NB4 (cell line): Measurements from ENCODE around the gene EMC8.

Source experiments
- DNase-seq: peaks from one replicate; pipeline ENCODE4 v3.0.0; 2010; ENCODE audit warnings: low read depth
- H3K4me3 ChIP-seq: one replicate; pipeline ENCODE4 v1.5.1; 2011; ENCODE audit warnings: mild to moderate bottlenecking, low read depth, low read length, moderate library complexity
- MYC ChIP-seq: IDR thresholded peaks from 2 replicates; pipeline ENCODE4 v1.6.1; 2011; ENCODE audit warnings: low read depth, low read length
- POLR2A ChIP-seq: IDR thresholded peaks from 2 replicates; pipeline ENCODE4 v1.6.1; 2011; ENCODE audit warnings: mild to moderate bottlenecking; ENCODE audit not compliant: insufficient read length; ENCODE audit errors: extremely low read depth
- TF ChIP-seq, protein P1 (sequence below): IDR thresholded peaks from 2 replicates; pipeline ENCODE4 v1.6.1; 2011; ENCODE audit warnings: low read depth, low read length
- TF ChIP-seq, protein P2 (sequence below): IDR thresholded peaks from one replicate; pipeline ENCODE4 v1.5.1; 2012; ENCODE audit warnings: low read depth, low read length

Gene EMC8

DNA sequence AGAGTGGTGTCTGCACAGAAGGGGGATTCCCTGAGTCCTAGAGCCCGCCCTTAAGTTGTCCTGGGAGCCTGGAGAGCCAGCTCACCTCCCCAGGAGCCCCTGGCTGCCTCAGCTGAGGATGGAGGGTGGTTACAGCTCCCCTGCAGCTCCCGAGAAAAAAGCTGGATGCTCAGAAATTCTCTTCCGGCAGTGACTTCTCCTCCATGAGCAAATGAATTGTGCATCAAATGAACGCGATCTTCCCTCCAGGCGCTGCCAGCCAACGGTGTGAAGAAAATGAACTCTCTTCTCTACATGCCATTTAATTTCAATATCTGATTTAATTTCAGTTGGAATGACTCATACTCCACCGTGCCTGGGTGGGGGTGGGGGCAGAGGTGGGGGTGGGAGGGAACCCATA lies 34.1 kb downstream of the EMC8 start:
- no peak for DNase-seq
- TF ChIP-seq, protein P1, sequence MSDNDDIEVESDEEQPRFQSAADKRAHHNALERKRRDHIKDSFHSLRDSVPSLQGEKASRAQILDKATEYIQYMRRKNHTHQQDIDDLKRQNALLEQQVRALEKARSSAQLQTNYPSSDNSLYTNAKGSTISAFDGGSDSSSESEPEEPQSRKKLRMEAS = no peak
- TF ChIP-seq, protein P2, sequence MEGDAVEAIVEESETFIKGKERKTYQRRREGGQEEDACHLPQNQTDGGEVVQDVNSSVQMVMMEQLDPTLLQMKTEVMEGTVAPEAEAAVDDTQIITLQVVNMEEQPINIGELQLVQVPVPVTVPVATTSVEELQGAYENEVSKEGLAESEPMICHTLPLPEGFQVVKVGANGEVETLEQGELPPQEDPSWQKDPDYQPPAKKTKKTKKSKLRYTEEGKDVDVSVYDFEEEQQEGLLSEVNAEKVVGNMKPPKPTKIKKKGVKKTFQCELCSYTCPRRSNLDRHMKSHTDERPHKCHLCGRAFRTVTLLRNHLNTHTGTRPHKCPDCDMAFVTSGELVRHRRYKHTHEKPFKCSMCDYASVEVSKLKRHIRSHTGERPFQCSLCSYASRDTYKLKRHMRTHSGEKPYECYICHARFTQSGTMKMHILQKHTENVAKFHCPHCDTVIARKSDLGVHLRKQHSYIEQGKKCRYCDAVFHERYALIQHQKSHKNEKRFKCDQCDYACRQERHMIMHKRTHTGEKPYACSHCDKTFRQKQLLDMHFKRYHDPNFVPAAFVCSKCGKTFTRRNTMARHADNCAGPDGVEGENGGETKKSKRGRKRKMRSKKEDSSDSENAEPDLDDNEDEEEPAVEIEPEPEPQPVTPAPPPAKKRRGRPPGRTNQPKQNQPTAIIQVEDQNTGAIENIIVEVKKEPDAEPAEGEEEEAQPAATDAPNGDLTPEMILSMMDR = no peak
- TF ChIP-seq POLR2A = no peak
- no peak for TF ChIP-seq MYC
- no peak overlapping the region for H3K4me3 ChIP-seq

DNA sequence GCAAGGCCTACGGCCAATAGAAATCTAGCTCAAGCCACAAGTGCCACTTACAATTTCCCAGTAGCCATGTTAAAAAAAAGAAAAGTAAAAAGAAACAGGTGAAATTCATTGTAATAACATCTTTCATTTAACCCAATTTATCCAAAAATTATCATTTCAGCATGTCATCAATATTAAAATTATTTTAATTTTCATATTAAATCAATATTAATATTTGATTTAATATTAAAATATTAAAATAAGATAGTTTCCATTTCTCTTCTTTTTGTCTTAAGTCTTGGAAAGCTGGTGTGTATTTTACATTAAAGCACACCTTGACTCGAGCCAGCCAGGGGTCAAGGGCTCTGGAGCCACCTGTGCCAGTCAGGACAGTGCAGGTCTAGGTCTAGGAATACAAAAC lies 35.7 kb downstream of the EMC8 start:
- H3K4me3 ChIP-seq = no peak overlapping the region
- TF ChIP-seq, protein P1 = no peak
- TF ChIP-seq, protein P2 = no peak
- no peak for DNase-seq

DNA sequence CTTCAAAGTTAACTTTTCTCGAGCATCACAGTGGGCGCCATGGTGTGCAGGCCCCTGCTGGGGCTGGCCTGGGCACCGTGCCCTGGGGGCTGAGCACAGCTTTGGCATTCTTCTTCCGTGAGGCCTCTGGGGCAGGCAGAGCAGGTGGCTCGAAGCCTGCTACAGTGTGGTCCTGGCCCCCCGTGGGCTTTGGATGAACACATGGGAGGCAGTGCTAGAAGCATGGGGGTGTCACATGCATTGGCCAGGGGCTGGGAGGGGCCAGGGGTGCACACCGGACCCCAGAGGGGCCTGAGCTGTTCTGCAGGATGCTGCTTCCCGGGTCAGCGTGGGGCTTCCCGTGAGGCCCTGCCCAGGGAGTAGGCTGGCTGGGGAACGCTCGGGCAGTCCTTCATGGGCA lies 36.4 kb downstream of the EMC8 start:
- no peak for DNase-seq
- TF ChIP-seq, protein P1 = no peak
- TF ChIP-seq, protein P2 = no peak
- TF ChIP-seq POLR2A = no peak
- TF ChIP-seq MYC = no peak
- H3K4me3 ChIP-seq = no peak overlapping the region

DNA sequence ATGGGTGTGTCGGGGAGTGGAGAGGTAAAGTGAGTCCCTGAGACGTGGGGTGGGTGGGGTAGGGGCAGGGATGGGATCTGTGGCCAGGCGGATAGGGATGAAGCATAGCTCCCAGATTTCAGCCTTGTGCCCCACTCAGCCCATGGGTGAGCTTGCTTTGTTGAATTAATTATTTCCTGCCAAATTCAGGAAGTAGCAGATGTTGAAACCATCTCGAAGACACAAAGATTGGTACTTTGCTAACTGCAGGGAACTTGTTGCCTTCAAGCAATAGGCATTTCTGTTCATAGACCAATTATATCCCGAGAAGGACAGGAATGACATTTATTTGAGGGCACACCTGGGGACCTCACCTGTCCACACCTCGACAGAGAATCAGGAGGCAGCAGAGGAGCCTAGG lies 37.5 kb downstream of the EMC8 start:
- peak; percentile 84 for DNase-seq
- TF ChIP-seq, protein P2 = no peak
- TF ChIP-seq, protein P1 = peak; percentile 36; the same call in 1 of the 2 replicates
- TF ChIP-seq MYC = no peak
- H3K4me3 ChIP-seq = no peak overlapping the region

DNA sequence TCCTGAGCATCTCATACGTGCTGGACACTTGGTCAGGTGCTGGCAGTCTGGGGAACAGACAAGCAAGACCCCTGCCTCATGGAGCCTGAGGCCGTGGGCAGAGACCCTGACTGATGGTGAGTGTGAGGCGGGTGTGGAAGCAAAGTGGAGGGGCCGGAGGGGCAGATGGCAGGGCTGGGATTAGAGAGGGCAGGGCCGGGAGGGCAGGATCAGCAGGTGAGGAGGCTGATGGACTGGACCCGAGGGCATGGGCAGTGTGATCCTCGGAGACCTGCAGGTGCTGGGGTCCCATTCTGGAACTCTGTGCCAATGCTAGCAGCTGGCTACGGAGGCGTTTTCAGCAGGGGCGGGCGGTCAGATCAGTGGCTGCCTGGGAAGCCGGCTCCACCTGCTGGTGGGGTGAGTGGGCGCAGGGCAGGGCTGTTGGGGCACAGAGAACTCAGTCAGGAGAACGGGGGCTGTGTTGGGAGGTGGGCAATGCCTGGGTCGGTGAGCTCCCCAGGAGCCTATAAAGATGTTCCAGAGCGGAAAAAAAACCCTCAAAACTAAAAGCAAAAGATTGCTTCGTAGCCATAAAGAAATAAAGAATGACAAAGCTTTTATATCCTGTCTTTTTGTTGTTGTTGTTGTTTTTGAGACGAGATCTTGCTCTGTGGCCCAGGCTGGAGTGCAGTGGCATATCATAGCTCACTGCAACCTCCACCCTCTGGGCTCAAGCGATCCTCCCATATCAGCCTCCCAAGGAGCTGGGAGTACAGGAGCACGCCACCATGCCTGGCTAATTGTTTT lies 39.5 kb downstream of the EMC8 start:
- peak; percentile 76 for DNase-seq
- TF ChIP-seq, protein P2 = peak; percentile 80
- TF ChIP-seq MYC = no peak
- H3K4me3 ChIP-seq = no peak overlapping the region

DNA sequence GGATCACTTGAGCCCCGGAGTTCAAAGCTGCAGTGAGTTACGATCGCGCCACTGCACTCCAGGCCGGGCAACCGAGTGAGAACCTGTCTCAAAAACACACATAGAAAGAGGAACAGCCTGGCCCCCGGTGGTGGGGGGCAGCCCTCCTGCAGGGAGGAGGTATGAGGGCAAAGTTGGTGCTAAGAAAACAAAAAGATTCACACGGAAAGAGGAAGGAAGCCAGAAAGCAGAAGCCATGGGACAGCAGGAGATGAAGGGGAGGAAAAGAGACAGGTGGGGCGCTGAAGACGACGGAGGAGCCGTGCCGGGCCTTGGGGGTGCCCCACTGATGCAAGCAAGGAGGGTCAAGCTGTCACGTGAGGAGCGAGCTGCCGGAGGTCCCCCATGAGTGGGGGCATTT lies 40.2 kb downstream of the EMC8 start:
- H3K4me3 ChIP-seq = no peak overlapping the region
- DNase-seq = peak; percentile 97
- TF ChIP-seq POLR2A (no peak), MYC (no peak)
- TF ChIP-seq, protein P1 = peak; percentile 8
